Gastrocnemius medialis (tissue), 4 donors: ENCODE measurements around the gene ALDH2.
"Not testable (repeated sequence)": the region's sequence is repeated elsewhere in the genome, so short reads cannot be mapped to it uniquely, and the experiment has no call there.

ENCODE experiments used
- CTCF ChIP-seq, 5 experiments: fragments of 450-650 bp in 3 of 5; fragments of 200-600 bp in 2 of 5; sonication (generic) in 2 of 5; IDR thresholded peaks in 4 of 5; conservative IDR thresholded peaks in 1 of 5; 1 replicate in 4 of 5; 2 replicates in 1 of 5; pipeline ENCODE4 v1.5.1; 2016 to 2019; ENCODE audit warnings: antibody characterized with exemption in 5 of 5, mild to moderate bottlenecking in 3 of 5, moderate library complexity in 3 of 5
- POLR2A ChIP-seq, 2 donors: fragments of 450-650 bp; IDR thresholded peaks; one replicate each; pipeline ENCODE4 v1.6.1; 2017; ENCODE audit warnings: antibody characterized with exemption in 2 of 2, mild to moderate bottlenecking in 2 of 2, moderate library complexity in 2 of 2

- not testable (repeated sequence) for TF ChIP-seq CTCF (IDR thresholded peaks at IDR 0.05 in 4 of 5, conservative IDR thresholded peaks at IDR 0.05 in 1 of 5); POLR2A (IDR thresholded peaks at IDR 0.05)
Observed at GRCh38 chr12:111739524-111739923, 27.2 kb upstream of the ALDH2 start.
